Brain microvascular endothelial cell (primary cell): ENCODE results near the gene C11orf54.
"Not testable (repeated sequence)": the region's sequence is repeated elsewhere in the genome, so short reads cannot be mapped to it uniquely, and the experiment has no call there.

Experiments
- DNase-seq: peaks from one replicate; pipeline ENCODE4 v3.0.0-alpha.2; 2020
- H3K27ac ChIP-seq: fragments of 250-450 bp; sonication (Bioruptor Pico); 2 replicates; pipeline ENCODE4 v1.5.1; 2020; ENCODE audit warnings: mild to moderate bottlenecking, moderate library complexity
- H3K27me3 ChIP-seq: fragments of 250-450 bp; sonication (Bioruptor Pico); replicated peaks from 2 replicates; pipeline ENCODE4 v1.5.1; 2020; ENCODE audit warnings: mild to moderate bottlenecking
- H3K36me3 ChIP-seq: fragments of 250-450 bp; sonication (Bioruptor Pico); replicated peaks from 2 replicates; pipeline ENCODE4 v1.5.1; 2020; ENCODE audit warnings: mild to moderate bottlenecking
- H3K4me3 ChIP-seq: 2 replicates; pipeline ENCODE4 v1.5.1; 2011; ENCODE audit warnings: low read depth, mild to moderate bottlenecking, control low read depth, low read length, moderate library complexity
- in situ Hi-C: cut with HindIII; loops from 2 replicates; pipeline ENCODE4 v1.10.0; 2017; ENCODE audit warnings: low sequenced_read_pairs, low pct_ligation_motif_present
- TF ChIP-seq, protein P1 (sequence below): IDR thresholded peaks from 2 replicates; pipeline ENCODE4 v1.5.1; 2011; ENCODE audit warnings: low read depth, mild to moderate bottlenecking, moderate library complexity, low read length, control low read depth, inconsistent platforms; ENCODE audit errors: missing control alignments

The C11orf54 gene

DNA sequence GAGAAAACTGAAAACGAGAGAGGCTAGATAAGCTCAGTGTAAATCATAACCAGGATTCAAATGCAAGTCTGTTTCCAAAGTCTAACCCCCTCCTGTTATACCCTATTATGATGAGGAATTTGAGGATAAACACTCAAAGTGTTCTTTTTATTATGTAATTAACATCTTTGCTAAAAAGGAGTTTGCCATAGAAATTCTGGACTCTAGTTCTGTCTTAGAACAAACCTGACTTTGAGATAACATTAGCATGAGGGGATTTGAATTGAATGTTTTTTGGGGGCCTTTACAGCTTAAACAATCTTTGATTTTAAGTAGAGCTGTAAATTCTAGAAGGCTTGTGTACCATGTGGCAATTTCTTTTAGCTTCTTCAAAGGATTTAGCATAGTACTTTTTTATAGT is 9.5 kb downstream of the C11orf54 start:
- TF ChIP-seq, protein P1, sequence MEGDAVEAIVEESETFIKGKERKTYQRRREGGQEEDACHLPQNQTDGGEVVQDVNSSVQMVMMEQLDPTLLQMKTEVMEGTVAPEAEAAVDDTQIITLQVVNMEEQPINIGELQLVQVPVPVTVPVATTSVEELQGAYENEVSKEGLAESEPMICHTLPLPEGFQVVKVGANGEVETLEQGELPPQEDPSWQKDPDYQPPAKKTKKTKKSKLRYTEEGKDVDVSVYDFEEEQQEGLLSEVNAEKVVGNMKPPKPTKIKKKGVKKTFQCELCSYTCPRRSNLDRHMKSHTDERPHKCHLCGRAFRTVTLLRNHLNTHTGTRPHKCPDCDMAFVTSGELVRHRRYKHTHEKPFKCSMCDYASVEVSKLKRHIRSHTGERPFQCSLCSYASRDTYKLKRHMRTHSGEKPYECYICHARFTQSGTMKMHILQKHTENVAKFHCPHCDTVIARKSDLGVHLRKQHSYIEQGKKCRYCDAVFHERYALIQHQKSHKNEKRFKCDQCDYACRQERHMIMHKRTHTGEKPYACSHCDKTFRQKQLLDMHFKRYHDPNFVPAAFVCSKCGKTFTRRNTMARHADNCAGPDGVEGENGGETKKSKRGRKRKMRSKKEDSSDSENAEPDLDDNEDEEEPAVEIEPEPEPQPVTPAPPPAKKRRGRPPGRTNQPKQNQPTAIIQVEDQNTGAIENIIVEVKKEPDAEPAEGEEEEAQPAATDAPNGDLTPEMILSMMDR = no peak
- Histone ChIP-seq H3K27me3 (no peaks in the 10 kb centered on the region), H3K36me3 (peaks cover 5% of the 10 kb centered on the region), H3K27ac (no peak overlapping the region), H3K4me3 (no peak overlapping the region)
- in situ Hi-C loops = no loop called here
- no peak for DNase-seq

DNA sequence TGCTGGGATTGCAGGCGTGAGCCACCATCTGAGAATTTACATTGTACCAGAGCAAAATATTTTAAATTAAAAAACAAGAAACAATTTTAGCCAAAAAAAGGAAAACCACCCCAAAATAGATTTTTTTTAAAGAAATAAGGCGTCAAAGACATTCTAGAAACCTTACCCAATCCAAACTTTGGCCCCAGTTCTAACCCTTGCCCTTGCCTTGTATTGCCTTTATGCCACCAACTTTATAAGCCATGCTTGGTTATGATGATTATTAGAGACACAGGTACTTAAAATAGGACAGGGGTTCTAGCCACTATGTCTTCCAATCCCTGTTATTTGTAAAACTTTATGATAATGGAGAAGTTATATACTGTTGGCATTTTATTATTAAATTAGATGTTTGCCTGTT is 11.8 kb downstream of the C11orf54 start:
- TF ChIP-seq, protein P1 = no peak
- no peak for DNase-seq
- H3K36me3 ChIP-seq = peaks cover 7% of the 10 kb centered on the region
- H3K27me3 ChIP-seq = no peaks in the 10 kb centered on the region
- no peak overlapping the region for H3K4me3 ChIP-seq
- in situ Hi-C loops = no loop called here
- no peak overlapping the region for H3K27ac ChIP-seq

DNA sequence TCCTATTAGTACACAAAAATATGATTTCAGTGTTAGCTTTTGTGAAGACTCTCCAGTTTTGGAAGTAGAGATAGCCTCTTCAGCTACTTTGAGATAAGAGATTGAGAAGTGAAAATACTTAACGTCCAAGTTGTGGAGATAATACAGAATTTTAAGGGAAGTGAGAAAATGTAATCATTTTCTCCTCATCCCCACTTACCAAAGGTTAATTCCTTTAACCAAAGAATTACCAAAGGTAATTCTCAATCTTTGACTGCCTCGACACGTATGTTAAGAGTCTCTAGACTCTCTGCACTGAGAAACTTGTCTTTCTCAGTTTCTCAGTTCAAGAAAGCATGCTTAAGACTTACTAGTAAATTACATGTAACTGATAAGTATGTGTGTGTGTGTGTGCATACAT is 15.3 kb downstream of the C11orf54 start:
- Histone ChIP-seq H3K36me3 (peaks cover 12% of the 10 kb centered on the region), H3K27me3 (no peaks in the 10 kb centered on the region), H3K4me3 (no peak overlapping the region), H3K27ac (no peak overlapping the region)
- DNase-seq = no peak
- TF ChIP-seq, protein P1 = no peak
- in situ Hi-C loops = no loop called here

DNA sequence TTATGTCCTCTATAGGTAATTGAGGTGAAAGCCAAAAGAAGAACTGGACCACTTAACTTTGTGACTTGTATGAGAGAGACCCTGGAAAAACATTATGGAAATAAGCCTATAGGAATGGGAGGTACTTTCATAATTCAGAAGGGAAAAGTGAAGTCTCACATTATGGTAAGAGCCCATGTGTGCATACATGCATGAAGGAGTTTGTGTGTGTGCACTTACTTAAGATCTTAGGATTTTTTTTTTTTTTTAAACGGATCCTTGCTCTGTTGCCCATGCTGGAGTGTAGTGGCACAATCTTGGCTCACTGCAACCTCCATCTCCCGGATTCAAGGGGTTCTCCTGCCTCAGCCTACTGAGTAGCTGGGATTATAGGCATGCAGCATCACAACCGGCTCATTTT is 15.8 kb downstream of the C11orf54 start:
- TF ChIP-seq, protein P1 = no peak
- in situ Hi-C loops = no loop called here
- no peaks in the 10 kb centered on the region for H3K27me3 ChIP-seq
- DNase-seq = no peak
- H3K27ac ChIP-seq = no peak overlapping the region
- H3K36me3 ChIP-seq = peaks cover 12% of the 10 kb centered on the region
- no peak overlapping the region for H3K4me3 ChIP-seq

DNA sequence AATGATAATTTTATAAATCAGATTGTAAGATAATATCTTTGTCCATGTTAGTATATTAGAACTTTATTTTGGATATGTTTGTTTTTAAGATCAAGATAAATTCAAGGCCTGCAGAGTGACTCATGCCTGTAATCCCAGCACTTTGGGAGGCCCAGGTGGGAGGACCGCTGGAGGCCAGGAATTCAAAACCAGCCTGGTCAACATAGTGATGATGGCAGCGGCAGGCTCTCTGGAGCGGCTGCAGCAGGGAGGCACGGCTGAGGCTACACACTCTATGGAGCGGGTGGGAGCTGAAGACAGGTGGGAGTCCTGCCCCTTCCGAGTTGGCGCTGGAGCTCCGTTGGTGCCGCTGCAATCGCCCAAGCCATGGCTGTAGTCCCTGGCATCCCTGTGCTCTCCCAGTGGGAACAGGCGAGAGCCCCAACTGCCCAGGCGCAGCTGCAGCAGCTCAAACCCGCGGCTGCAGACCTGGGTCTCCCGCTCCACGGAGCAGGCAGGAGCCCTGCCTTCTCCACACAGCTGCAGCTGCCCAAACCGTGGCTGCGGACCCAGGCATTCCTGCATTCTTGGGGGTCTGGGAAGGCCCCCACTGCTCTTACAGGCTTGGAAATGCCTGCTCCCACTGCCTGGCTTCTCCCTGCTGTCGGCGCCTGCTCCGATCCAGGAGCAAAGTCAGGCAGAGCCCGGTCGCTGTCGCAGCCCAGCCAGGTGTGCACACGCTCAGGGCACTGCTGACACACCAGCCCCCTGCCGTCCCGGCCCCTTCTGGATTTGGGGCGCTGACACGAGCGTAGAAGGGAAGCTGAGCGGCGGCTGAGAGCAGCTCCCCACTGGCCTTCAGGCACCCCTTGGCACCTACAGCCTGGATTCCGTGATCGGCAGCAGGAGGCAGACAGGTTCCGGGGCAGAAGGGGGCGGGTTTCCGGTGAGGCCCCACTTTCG is 16.7 kb downstream of the C11orf54 start:
- H3K36me3 ChIP-seq = peaks cover 12% of the 10 kb centered on the region

DNA sequence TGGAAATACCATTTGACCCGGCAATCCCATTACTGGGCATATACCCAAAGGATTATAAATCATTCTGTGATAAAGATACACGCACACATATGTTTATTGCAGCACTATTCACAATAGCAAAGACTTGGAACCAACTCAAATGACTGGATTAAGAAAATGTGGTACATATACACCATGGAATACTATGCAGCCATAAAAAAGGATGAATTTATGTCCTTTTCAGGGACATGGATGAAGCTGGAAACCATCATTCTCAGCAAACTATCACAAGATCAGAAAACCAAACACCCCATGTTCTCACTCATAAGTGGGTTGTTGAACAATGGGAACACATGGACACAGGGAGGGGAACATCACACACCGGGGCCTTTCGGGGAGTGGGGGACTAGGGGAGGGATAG is 17.7 kb downstream of the C11orf54 start:
- in situ Hi-C loops, H3K4me3 ChIP-seq, DNase-seq, H3K27me3 ChIP-seq, H3K27ac ChIP-seq: not testable (repeated sequence)
- peaks cover 12% of the 10 kb centered on the region for H3K36me3 ChIP-seq

More for the DNA sequence above, 16.7 kb downstream of the C11orf54 start:
- TF ChIP-seq, protein P1 = no peak
- in situ Hi-C loops = no loop called here
- Histone ChIP-seq H3K27ac (no peak overlapping the region), H3K4me3 (no peak overlapping the region), H3K27me3 (no peaks in the 10 kb centered on the region)
- no peak for DNase-seq
